ENCODE data around the gene HINFP. TPM values are rescaled to one million over a fixed set of nuclear protein-coding genes. Genes with fewer than 3 reads are reported as not detected.
"Not testable (repeated sequence)": the region's sequence is repeated elsewhere in the genome, so short reads cannot be mapped to it uniquely, and the experiment has no call there.

HINFP gene
- total RNA-seq, 4 donors from 2014 or later: 13.5 to 27.6 (median 15.4) TPM

DNA sequence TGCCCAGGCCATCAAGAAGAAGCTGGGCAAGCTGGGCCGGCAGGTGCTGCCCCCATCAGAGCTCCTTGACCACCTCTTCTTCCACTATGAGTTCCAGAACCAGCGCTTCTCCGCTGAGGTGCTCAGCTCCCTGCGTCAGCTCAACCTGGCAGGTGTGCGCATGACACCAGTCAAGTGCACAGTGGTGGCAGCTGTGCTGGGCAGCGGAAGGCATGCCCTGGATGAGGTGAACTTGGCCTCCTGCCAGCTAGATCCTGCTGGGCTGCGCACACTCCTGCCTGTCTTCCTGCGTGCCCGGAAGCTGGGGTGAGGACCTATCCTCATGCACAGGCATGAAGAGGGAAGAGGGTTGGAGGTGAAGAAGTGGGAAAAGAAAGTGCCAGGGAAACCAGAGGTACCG lies 58.6 kb downstream of the HINFP start:
- no peaks in the 10 kb centered on the region for H3K4me1 ChIP-seq
- H3K27me3 ChIP-seq: no peaks in the 10 kb centered on the region
- DNase-seq: no peak
- no peaks in the 10 kb centered on the region for H3K36me3 ChIP-seq
- no peaks in the 10 kb centered on the region for H3K9me3 ChIP-seq
- intact Hi-C loops (cut with DNase I; ENCODE audit: low total_unique reads): no loop called here
- H3K4me3 ChIP-seq: no peak overlapping the region
- TF ChIP-seq, protein P1, sequence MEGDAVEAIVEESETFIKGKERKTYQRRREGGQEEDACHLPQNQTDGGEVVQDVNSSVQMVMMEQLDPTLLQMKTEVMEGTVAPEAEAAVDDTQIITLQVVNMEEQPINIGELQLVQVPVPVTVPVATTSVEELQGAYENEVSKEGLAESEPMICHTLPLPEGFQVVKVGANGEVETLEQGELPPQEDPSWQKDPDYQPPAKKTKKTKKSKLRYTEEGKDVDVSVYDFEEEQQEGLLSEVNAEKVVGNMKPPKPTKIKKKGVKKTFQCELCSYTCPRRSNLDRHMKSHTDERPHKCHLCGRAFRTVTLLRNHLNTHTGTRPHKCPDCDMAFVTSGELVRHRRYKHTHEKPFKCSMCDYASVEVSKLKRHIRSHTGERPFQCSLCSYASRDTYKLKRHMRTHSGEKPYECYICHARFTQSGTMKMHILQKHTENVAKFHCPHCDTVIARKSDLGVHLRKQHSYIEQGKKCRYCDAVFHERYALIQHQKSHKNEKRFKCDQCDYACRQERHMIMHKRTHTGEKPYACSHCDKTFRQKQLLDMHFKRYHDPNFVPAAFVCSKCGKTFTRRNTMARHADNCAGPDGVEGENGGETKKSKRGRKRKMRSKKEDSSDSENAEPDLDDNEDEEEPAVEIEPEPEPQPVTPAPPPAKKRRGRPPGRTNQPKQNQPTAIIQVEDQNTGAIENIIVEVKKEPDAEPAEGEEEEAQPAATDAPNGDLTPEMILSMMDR (IDR thresholded peaks at IDR 0.05): no peak
- no peak for TF ChIP-seq POLR2A (IDR thresholded peaks at IDR 0.05)
- no peak overlapping the region for H3K27ac ChIP-seq

DNA sequence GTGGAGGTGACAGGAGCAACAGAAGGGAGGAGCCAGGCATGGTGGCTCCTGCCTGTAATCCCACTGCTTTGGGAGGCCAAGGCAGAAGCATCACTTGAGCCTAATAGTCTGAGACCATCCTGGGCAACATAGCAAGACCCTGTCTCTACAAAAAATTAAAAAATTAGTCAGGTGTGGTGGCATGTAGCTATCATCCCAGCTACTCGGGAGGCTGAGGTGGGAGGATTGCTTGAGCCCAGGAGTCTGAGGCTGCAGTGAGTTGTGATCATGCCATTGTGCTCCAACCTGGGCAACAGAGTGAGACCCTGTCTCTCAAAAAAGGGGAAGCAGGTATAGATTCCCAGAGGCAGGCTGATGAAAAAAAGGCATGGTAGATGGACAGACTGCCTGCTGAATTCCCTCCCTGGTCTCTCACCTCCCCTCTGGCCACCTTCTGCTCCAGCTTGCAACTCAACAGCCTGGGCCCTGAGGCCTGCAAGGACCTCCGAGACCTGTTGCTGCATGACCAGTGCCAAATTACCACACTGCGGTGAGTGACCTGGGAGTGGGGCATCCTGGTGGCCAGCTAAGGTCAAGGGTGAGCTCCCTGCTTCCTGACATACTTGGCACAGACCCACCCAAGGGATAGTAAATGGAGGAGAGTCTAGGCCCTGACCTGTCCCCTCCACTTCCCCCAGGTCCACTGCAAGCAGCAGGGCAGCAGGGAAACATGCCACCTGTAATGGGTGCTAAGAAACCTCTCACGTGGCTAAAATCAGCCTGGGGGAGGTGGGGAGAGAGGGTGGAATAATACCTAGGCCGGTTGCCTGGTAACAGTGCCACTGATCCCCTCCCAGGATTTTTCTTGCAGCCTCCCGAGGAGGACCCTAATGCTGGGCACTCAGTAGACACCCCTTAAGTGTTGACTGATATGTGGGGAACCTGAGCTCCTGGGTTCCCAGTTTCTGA lies 59.6 kb downstream of the HINFP start:
- Histone ChIP-seq H3K27me3 (no peaks in the 10 kb centered on the region), H3K36me3 (no peaks in the 10 kb centered on the region)
- TF ChIP-seq, protein P1 (IDR thresholded peaks at IDR 0.05): no peak
- TF ChIP-seq POLR2A (IDR thresholded peaks at IDR 0.05): no peak

DNA sequence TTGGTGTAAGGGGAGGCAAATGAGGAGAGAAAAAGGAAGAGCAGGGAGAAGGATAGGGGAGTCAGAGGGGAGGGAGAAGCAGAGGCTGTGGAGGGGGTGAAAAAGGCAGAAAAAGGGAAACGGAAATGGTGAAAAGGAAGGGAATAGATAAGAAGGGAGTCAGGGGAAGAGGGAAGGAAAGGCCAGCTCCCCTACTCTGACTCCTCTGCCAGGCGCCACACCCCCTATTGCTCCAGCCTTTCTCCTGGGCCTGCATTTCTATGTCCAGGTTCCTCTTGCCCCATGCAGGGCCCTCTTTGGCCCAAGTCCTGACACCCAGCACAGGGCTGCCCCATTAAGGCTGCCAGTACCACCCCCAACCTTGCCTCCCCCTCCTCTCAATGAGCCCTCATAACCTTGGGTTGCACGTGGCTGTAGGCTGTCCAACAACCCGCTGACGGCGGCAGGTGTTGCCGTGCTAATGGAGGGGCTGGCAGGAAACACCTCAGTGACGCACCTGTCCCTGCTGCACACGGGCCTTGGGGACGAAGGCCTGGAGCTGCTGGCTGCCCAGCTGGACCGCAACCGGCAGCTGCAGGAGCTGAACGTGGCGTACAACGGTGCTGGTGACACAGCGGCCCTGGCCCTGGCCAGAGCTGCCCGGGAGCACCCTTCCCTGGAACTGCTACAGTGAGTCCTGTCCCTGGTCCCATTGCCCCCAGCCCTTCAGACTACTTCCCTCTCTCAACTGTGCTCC lies 60.5 kb downstream of the HINFP start:
- H3K9me3 ChIP-seq: no peaks in the 10 kb centered on the region
- no peaks in the 10 kb centered on the region for H3K36me3 ChIP-seq
- H3K27ac ChIP-seq: no peak overlapping the region
- no peaks in the 10 kb centered on the region for H3K4me1 ChIP-seq
- no peak overlapping the region for H3K4me3 ChIP-seq
- intact Hi-C loops (cut with DNase I; ENCODE audit: low total_unique reads): no loop called here
- TF ChIP-seq, protein P1 (IDR thresholded peaks at IDR 0.05): no peak
- no peak for TF ChIP-seq POLR2A (IDR thresholded peaks at IDR 0.05)
- no peak for DNase-seq
- no peaks in the 10 kb centered on the region for H3K27me3 ChIP-seq

More for the DNA sequence above, 59.6 kb downstream of the HINFP start:
- no peak for DNase-seq
- Histone ChIP-seq H3K9me3 (no peaks in the 10 kb centered on the region), H3K4me3 (no peak overlapping the region), H3K27ac (no peak overlapping the region), H3K4me1 (no peaks in the 10 kb centered on the region)
- intact Hi-C loops (cut with DNase I; ENCODE audit: low total_unique reads): no loop called here

DNA sequence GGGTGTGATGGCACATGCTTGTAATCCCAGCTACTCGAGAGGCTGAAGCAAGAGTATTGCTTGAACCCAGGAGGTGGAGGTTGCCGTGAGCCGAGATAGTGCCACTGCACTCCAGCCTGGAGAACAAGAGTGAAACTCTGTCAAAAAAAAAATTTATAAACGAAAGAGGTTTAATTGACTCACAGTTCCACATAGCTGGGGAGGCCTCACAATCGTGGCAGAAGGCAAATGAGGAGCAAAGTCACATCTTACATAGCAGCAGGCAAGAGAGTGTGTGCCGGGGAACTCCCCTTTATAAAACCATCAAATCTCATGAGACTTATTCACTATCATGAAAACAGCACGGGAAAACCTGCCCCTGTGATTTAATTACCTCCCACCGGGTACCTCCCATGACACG lies 63.0 kb downstream of the HINFP start:
- H3K27ac ChIP-seq; H3K4me1 ChIP-seq; H3K9me3 ChIP-seq; H3K4me3 ChIP-seq; H3K27me3 ChIP-seq; intact Hi-C loops (cut with DNase I; ENCODE audit: low total_unique reads); DNase-seq; H3K36me3 ChIP-seq: not testable (repeated sequence)

Other genes starting within 250 kb of the HINFP start
- under 1 TPM in 1 of 4 donors, not detected in 3; 0.14 TPM for gene CXCR5, start 237.7 kb upstream of the HINFP start, total RNA-seq
- gene BCL9L, start 195.7 kb upstream of the HINFP start, total RNA-seq: 100 to 1,000 TPM in 1 of 4 donors, 10 to 100 TPM in 1, 1 to 10 TPM in 2; 2.9 to 157 (median 13.7) TPM
- gene UPK2, start 165.3 kb upstream of the HINFP start, total RNA-seq: not detected
- not detected for gene FOXR1, start 149.8 kb upstream of the HINFP start, total RNA-seq
- 10 to 100 TPM; 19.5 to 88.2 (median 49.7) TPM for gene CENATAC, start 123.4 kb upstream of the HINFP start, total RNA-seq
- 1,000 to 10,000 TPM; 1,075 to 3,325 (median 1,649) TPM for gene RPS25, start 103.2 kb upstream of the HINFP start, total RNA-seq
- 10 to 100 TPM in 2 of 4 donors, 1 to 10 TPM in 2; 8.2 to 55.4 (median 28.6) TPM for gene TRAPPC4, start 102.8 kb upstream of the HINFP start, total RNA-seq
- gene SLC37A4, start 90.7 kb upstream of the HINFP start, total RNA-seq: 10 to 100 TPM in 2 of 4 donors, 1 to 10 TPM in 2; 7.4 to 18.1 (median 11.9) TPM
- 10 to 100 TPM; 10.8 to 91.4 (median 61.2) TPM for gene HYOU1, start 64.4 kb upstream of the HINFP start, total RNA-seq
- 10 to 100 TPM; 25.6 to 86.6 (median 36.3) TPM for gene VPS11, start 53.8 kb upstream of the HINFP start, total RNA-seq
- 10 to 100 TPM in 3 of 4 donors, 1 to 10 TPM in 1; 9.5 to 19.9 (median 15.3) TPM for gene HMBS, start 36.7 kb upstream of the HINFP start, total RNA-seq
- 10 to 100 TPM in 2 of 4 donors, 1 to 10 TPM in 2; 2.8 to 30.6 (median 16.9) TPM for gene DPAGT1, start 19.7 kb upstream of the HINFP start, total RNA-seq
- gene C2CD2L, start 14.2 kb upstream of the HINFP start, total RNA-seq: 10 to 100 TPM in 1 of 4 donors, 1 to 10 TPM in 3; 1.8 to 14.3 (median 2.7) TPM
- gene ABCG4, start 27.5 kb downstream of the HINFP start, total RNA-seq: 1 to 10 TPM in 1 of 4 donors, under 1 TPM in 1, not detected in 2; 0.55 to 2.7 TPM
- 10 to 100 TPM in 3 of 4 donors, 1 to 10 TPM in 1; 5.1 to 23.5 (median 16.8) TPM for gene NLRX1, start 47.1 kb downstream of the HINFP start, total RNA-seq
- gene NHERF4, start 63.9 kb downstream of the HINFP start, total RNA-seq: under 1 TPM in 2 of 4 donors, not detected in 2; under 0.01 to 0.41 TPM
- gene CBL, start 84.8 kb downstream of the HINFP start, total RNA-seq: 10 to 100 TPM in 3 of 4 donors, 1 to 10 TPM in 1; 10.0 to 39.9 (median 13.0) TPM
- 100 to 1,000 TPM; 228 to 564 (median 354) TPM for gene MCAM, start 195.6 kb downstream of the HINFP start, total RNA-seq
- 10 to 100 TPM in 1 of 4 donors, 1 to 10 TPM in 3; 3.3 to 23.1 (median 6.8) TPM for gene RNF26, start 212.9 kb downstream of the HINFP start, total RNA-seq
- gene C1QTNF5, start 219.3 kb downstream of the HINFP start, total RNA-seq: 10 to 100 TPM in 3 of 4 donors, 1 to 10 TPM in 1; 6.5 to 40.2 (median 35.7) TPM
- under 1 TPM in 2 of 4 donors, not detected in 2; 0.07 to 0.26 TPM for gene MFRP, start 225.1 kb downstream of the HINFP start, total RNA-seq